MM.1S (cell line): ENCODE data around the gene LINC01488.

ENCODE experiments used
- DNase-seq: peaks from one replicate; pipeline ENCODE4 v3.0.0-alpha.2; 2015
- H2AFZ ChIP-seq: fragments of 300-600 bp; sonication (generic); 2 replicates; pipeline ENCODE4 v1.6.0; 2016; ENCODE audit warnings: antibody characterized with exemption, low read length
- H3F3A ChIP-seq: fragments of 300-600 bp; sonication (generic); 2 replicates; pipeline ENCODE4 v1.6.1; 2016; ENCODE audit warnings: mild to moderate bottlenecking, antibody characterized with exemption, low read length, moderate library complexity, mixed read lengths; ENCODE audit not compliant: insufficient read depth
- H3K27ac ChIP-seq: fragments of 300-600 bp; sonication (generic); 2 replicates; pipeline ENCODE4 v1.5.1; 2016; ENCODE audit warnings: mild to moderate bottlenecking, low read length
- H3K27me3 ChIP-seq: fragments of 300-600 bp; sonication (generic); replicated peaks from 2 replicates; pipeline ENCODE4 v1.6.0; 2016; ENCODE audit warnings: low read length; ENCODE audit not compliant: insufficient read depth
- H3K36me3 ChIP-seq: fragments of 300-600 bp; sonication (generic); replicated peaks from 2 replicates; pipeline ENCODE4 v1.6.1; 2016; ENCODE audit warnings: mild to moderate bottlenecking, low read length, mixed read lengths; ENCODE audit not compliant: insufficient read depth
- H3K4me1 ChIP-seq: fragments of 300-600 bp; sonication (generic); 2 replicates; pipeline ENCODE4 v1.6.1; 2016; ENCODE audit warnings: low read length, mixed read lengths
- H3K4me2 ChIP-seq: fragments of 300-600 bp; sonication (generic); 2 replicates; pipeline ENCODE4 v1.6.0; 2016; ENCODE audit warnings: low read depth, low read length
- H3K4me3 ChIP-seq: fragments of 300-600 bp; sonication (generic); 2 replicates; pipeline ENCODE4 v1.5.1; 2016; ENCODE audit warnings: low read length, mixed read lengths
- H3K79me2 ChIP-seq: fragments of 300-600 bp; sonication (generic); 2 replicates; pipeline ENCODE4 v1.6.1; 2016; ENCODE audit warnings: mixed run types, low read length, mixed read lengths
- H3K9ac ChIP-seq: fragments of 300-600 bp; sonication (generic); 2 replicates; pipeline ENCODE4 v1.6.1; 2016; ENCODE audit warnings: low read length, mixed read lengths
- H3K9me2 ChIP-seq: fragments of 300-600 bp; sonication (generic); replicated peaks from 2 replicates; pipeline ENCODE4 v1.6.1; 2016; ENCODE audit warnings: mild to moderate bottlenecking, low read length, mixed read lengths; ENCODE audit not compliant: insufficient read depth
- H3K9me3 ChIP-seq: fragments of 300-600 bp; sonication (generic); replicated peaks from 2 replicates; pipeline ENCODE4 v1.6.1; 2016; ENCODE audit warnings: mild to moderate bottlenecking, low read length, mixed read lengths; ENCODE audit not compliant: insufficient read depth
- H4K20me1 ChIP-seq: fragments of 300-600 bp; sonication (generic); 2 replicates; pipeline ENCODE4 v1.6.1; 2016; ENCODE audit warnings: mild to moderate bottlenecking, low read length, moderate library complexity, mixed read lengths; ENCODE audit not compliant: insufficient read depth
- CTCF ChIP-seq: fragments of 300-600 bp; sonication (generic); IDR thresholded peaks from 2 replicates; pipeline ENCODE4 v1.5.1; 2016; ENCODE audit warnings: antibody characterized with exemption, low read length, mixed read lengths
- EZH2 ChIP-seq: fragments of 300-600 bp; sonication (generic); optimal IDR thresholded peaks from 2 replicates; pipeline ENCODE3; 2017; ENCODE audit warnings: low read depth, mild to moderate bottlenecking, antibody characterized with exemption, low read length, mixed read lengths
- EZH2phosphoT487 ChIP-seq: fragments of 300-600 bp; sonication (generic); IDR thresholded peaks from 2 replicates; pipeline ENCODE4 v1.6.1; 2018; ENCODE audit warnings: antibody characterized with exemption, low read length

Gene LINC01488

GRCh38 chr11:69531717-69532088, 50.2 kb downstream of the LINC01488 start:
- Histone ChIP-seq H3K4me2 (no peak overlapping the region), H3K9ac (no peak overlapping the region), H2AFZ (no peak overlapping the region), H3K79me2 (no peaks in the 10 kb centered on the region), H3K27me3 (peaks cover 40% of the 10 kb centered on the region), H3K27ac (no peak overlapping the region), H3K4me3 (no peak overlapping the region), H4K20me1 (no peaks in the 10 kb centered on the region), H3F3A (no peaks in the 10 kb centered on the region), H3K9me2 (no peaks in the 10 kb centered on the region), H3K36me3 (no peaks in the 10 kb centered on the region), H3K4me1 (no peaks in the 10 kb centered on the region), H3K9me3 (no peaks in the 10 kb centered on the region)
- no peak for DNase-seq
- TF ChIP-seq EZH2 (no peak), EZH2phosphoT487 (no peak), CTCF (no peak)

- Histone ChIP-seq H2AFZ (no peak overlapping the region), H3K27ac (no peak overlapping the region), H3K9ac (no peak overlapping the region), H3K9me2 (no peaks in the 10 kb centered on the region), H3K4me3 (no peak overlapping the region), H3K4me2 (no peak overlapping the region), H3K79me2 (no peaks in the 10 kb centered on the region), H3K9me3 (no peaks in the 10 kb centered on the region), H3F3A (no peaks in the 10 kb centered on the region), H3K36me3 (no peaks in the 10 kb centered on the region), H3K4me1 (no peaks in the 10 kb centered on the region), H4K20me1 (no peaks in the 10 kb centered on the region), H3K27me3 (peaks cover 49% of the 10 kb centered on the region)
- no peak for DNase-seq
- TF ChIP-seq EZH2phosphoT487, result no peak
- no peak for TF ChIP-seq EZH2
- TF ChIP-seq CTCF, result no peak
Measured at GRCh38 chr11:69533296-69534165, 52.1 kb downstream of the LINC01488 start.

- Histone ChIP-seq H3K27ac (no peak overlapping the region), H3K27me3 (peaks cover 49% of the 10 kb centered on the region), H3F3A (no peaks in the 10 kb centered on the region), H2AFZ (no peak overlapping the region), H3K9me2 (no peaks in the 10 kb centered on the region), H3K4me2 (no peak overlapping the region), H3K9me3 (no peaks in the 10 kb centered on the region), H3K4me3 (no peak overlapping the region), H4K20me1 (no peaks in the 10 kb centered on the region), H3K79me2 (no peaks in the 10 kb centered on the region), H3K36me3 (no peaks in the 10 kb centered on the region), H3K9ac (no peak overlapping the region), H3K4me1 (no peaks in the 10 kb centered on the region)
- no peak for DNase-seq
- no peak for TF ChIP-seq EZH2
- no peak for TF ChIP-seq CTCF
- no peak for TF ChIP-seq EZH2phosphoT487
Measured at GRCh38 chr11:69534166-69534530, 52.7 kb downstream of the LINC01488 start.
